Stimulated activated CD4-positive, alpha-beta T cell treated with anti-CD3 and anti-CD28 coated beads, Interleukin-15, amount 100 ng/mL, for 1 hour (primary cell): Measurements from ENCODE around the gene VGLL4.
A peak's percentile ranks its signal among the peaks of the same experiment; 100 is the strongest.

Experiments used
- DNase-seq, 2 donors: peaks; one replicate each; pipeline ENCODE4 v3.0.0-alpha.2; 2020; ENCODE audit warnings: low read depth in 1 of 2, low spot score in 1 of 2

VGLL4 gene

DNA sequence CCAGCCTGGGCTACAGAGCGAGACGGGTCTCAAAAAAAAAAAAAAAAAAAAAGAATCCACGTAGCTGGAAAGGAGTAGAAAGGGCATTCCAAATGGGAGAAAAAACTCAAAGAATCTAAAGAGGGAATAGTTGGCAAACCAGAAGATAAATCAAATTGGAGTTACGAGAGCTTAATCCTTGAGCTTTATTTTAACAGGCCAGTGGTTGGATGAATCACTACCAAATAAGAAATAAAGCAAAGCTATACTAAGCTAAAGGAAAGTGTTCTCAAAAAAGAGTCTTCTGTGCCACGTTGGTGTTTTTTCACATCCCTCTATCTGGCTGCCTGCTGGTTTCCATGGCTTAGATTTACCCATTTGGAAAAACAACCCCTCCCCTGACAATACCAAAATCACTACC is 14.0 kb downstream of the VGLL4 start:
- DNase-seq, result no peak

DNA sequence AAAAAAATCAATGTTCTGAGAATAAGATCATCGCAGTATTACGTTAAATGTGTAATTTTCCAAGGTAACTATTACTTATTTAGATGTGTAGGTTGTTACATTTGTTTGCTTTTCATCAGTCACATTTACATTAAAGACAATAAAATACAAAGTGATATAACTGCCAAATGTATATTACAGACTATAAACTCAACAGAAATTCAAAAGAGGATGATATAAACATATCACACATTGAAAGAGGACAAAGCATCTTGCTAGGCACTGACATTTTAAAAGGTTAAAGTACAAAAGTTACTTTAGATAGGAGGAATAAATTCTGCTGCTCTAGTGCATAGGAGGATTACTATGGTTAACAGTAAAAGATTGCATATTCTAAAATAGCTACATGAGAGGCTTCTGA is 16.1 kb downstream of the VGLL4 start:
- no peak for DNase-seq

DNA sequence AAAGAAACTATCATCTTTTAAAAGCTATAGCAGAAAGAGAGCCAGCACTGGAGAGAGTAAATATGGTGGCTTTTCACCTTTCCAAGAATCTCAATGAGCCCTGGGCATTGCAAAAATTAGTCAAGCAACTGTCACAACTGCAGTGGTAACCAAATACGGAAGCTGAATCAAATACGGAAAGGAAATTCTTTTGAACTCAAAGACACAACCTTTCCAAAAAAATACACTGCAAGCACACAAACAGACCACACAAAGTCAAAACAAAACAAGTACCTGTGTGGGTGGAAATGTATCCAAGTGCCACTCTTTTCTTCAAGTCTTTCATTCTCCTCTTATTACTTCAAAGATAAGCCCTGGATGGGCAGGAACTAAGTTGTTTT is 17.6 kb downstream of the VGLL4 start:
- DNase-seq, result no peak

DNA sequence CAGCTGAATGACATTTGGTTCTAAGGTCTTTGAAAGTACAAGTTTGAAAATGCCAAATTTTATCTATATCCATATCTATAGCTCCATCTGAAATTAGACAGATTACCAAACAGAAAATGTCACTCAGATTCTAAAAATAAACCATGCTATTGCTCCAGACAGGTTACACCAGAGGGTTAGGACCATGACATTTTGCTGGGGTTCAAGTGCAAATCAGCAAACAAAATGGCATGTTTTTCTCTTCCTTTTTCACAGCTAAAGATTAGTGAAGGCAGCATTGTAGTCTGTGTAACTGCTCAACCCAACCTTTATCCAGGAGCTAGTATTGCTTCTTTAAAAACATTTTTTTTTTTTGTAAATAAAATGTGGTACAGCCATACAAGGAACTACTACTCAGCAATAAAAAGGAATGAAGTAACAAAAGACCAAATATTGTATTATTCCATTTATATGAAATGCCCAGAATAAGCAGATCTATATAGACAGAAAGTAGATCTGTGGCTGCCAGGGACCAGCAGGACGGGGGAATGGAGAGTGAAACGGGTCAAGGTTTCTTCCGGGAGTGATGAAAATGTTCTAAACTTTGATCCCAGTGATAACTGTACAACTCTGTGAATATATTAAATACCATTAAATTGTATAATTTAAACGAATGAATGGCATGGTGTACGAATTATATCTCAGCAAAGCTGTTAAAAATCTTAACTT is 18.2 kb downstream of the VGLL4 start:
- DNase-seq, result no peak

DNA sequence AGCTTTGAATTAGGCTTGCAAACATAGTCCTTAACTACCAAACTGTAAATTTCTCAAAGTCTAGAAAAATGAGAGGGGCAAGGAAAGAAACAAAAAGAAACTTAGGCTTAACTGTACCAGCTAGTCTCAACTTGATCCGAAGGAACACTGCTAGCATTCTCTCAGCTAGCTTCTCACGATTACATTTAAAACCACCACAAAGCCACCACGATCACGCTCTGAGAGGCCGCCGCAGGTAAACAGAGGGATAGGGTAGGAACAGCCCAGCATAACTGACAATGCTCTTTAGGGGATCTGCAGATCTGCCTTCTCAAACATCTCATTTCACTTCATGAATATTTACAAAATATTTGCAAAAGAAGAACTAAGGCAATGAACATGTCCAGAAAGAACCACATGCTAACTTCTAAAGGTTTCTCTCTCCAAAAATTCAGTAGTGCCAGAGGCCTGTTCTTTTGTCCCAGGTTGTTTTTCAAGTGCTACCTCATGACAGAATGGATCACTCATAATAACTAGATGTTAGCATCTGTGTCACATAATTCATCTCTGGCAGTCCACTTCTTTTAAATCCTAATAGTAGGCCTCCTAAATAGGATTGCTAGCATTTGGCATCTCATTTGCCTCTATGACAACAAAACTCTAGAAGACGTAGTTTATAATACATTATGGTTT is 18.9 kb downstream of the VGLL4 start:
- no peak for DNase-seq

DNA sequence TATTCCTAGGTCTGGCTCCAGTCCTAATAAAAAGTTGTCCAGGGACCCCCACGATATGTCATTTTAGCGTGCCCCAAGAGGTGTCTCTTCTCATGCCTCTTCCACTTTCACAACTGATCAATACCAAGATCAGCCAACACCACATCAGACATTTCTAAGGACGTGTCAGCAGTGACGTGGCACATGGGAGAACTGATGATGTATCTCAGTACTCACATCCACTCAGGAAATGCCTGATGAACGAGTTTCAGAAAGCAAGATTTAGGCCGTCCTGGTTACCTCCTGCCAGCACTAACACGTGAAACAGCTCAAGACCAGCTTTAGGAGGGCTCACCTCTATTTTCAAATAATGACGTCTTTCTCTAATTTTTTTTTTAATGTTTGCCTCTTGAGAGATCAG is 19.6 kb downstream of the VGLL4 start:
- DNase-seq, result peak in 1 of 2 donors; percentile 29

DNA sequence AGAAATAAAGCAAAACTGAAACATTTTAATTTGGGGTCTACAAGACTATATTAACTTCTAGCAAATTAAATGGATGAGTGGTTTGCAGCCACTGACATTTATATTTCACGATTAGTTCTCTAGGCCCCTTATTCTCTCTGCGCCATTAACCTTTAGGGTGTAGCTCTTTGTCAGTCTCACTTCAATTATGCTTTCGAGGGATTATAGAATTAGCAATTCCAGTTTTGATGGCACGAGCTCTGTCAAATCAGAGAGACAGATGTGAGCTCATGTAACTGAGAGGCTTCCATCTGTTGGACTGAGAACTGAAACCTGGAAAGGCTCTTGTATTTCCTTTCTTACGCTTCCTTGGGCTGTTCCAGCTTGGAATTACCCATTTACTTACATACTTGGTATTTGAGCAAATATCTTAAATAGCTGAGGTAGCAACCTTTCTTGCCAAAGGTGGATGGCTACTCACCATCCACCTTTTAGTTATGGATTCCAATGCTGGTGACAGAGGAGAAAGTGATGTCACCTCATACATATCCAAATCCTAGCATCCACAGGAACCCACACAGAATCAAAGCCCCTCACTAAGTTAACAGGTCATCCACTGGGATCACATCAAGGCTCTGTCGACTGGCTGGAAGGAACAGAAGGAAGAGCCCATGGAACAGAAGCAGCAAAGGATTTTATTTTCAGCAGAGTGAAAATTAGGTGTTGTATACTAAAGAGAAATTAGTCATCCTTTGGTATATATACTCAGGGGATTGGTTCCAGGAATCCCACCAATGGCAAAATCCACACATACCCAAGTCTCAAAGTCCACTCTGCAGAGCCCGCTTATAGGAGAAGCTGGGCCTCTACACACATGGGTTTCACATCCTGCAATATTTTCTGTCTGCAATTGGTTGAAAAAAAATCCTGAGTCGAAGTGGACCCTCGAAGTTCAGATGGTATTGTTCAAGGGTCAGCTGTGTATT is 20.8 kb downstream of the VGLL4 start:
- DNase-seq, result no peak

DNA sequence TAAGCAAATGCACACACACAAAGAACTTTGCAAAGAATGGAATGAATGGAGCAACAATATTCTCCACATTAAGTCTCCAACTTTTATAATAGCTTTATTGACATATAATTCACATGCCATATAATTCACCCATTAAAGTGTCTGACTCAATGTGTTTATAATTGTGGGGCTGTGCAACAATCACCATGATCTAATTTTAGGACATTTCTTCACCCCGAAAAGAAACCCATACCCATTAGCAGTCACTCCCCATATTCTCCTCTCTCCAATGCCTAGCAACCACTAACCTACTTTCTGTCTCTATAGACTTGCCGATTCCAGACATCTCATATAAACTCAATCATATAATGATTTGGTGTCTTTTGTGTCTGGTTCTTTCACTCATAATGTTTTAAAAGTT is 22.6 kb downstream of the VGLL4 start:
- DNase-seq, result no peak

DNA sequence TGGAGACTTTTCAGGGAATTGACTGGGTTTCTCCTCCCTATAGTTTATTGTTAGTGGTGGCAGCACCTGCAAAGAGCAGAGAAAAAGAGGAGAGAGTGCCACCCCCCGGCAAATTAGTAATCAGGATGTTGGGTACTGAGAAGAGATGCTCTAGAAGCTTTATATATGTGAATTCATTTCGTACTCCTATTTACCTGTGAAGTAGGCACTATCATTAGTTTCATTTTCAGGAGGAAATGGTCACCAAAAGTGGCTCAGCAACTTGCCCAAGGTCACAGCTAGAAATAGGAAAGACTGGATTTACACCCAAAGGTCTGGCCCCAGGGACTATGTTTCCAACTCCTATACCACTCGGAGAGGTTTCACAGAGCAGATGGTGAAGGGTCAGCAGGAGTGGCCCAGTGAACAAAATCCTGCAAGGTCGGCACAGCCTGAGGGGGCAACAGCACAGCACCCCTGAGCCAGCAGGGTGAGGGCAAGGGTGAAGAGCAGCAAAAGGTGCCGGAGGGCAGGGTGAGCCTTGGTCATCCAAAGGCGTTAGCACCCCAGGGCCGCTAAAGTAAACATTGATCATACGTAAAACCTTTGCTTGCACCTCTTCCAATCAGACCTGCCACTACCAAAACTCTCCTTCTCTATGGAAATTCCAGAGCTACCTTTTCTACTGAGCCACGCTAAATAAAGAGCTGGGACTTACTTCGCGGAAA is 23.6 kb downstream of the VGLL4 start:
- no peak for DNase-seq

DNA sequence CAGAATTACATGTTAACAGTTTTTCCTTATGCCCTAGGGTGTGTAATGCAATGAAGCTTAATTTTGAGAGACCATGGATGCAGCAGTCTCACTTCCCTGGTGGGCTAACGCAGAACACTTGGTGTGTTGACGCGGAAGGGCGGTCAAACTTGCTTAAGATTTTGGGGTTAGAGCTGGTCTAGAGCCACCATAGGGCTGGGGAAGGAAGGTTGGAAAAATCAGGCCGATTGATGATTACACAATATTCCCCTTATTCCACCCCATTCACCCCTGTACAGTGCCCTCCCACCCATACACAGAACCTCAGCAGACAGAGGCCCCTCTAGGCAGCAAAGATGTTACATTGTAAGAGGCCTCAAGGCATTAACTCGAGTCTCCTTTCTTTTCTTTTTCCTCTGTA is 24.3 kb downstream of the VGLL4 start:
- no peak for DNase-seq

DNA sequence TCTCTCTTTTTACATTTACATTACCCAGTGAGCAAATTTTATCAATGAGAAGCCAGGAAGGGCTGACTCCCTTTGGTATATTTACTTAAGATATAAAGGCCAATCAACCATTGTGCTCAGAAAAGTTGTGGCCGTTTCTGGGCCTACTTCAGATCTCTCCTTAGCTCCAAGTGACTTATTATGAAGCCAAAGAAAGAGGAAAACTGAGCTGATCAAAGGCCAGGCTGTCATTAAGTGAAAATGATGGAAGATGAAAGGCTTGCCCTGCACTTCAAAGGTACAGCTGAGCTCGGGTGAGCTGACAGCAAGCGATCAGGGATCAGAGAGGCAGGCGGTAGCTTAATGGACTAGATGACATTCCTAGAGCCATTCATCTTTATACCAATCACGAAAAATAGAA is 24.8 kb downstream of the VGLL4 start:
- no peak for DNase-seq

DNA sequence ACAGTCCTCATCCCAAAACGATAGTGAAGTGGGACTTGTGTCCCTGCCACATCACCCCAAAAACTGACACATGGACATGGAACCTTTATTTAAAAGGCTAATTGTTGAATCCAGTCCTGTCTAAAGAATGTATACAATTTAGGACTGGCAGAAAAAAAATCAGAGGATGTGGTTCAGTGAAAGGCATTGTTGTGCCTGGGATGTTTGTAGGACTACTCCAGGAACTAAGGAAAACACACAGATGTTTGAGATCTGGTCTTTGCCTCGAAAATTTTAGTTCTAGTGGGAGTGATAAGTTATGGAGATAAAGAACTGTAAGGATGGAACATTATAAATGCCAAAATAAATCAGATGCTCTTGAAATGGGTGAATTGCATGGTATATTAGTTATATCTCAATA is 27.2 kb downstream of the VGLL4 start:
- DNase-seq, result no peak

DNA sequence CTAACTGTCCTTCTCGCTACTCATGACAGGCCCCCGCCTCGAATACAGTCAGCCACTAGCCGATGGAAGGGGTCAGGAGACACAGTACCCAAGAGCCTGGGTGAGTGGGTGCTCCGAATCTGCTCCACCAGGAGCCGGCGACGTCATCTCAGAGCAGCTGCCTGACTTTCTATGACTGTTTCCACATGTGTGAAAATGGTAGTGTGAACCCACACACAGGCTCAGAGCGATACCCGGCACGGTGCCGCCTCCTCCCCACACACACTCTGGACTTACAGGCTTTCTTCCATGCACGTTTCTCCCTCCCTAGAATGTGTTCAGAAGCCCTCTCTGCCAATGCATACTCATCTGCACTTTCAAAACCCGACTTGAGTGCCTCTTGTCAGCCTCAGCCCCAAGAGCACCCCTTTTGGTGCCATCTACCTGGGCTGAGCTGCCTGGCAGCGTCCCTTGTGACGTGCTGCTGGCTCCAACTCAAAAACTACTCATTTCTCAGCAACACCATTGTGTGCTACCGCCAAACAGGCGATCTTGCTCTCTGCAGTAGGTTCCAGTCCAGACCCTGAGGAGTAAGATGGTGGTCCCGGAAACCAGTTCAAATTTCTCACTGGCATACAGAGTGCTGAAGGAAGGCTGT is 29.7 kb downstream of the VGLL4 start:
- no peak for DNase-seq

DNA sequence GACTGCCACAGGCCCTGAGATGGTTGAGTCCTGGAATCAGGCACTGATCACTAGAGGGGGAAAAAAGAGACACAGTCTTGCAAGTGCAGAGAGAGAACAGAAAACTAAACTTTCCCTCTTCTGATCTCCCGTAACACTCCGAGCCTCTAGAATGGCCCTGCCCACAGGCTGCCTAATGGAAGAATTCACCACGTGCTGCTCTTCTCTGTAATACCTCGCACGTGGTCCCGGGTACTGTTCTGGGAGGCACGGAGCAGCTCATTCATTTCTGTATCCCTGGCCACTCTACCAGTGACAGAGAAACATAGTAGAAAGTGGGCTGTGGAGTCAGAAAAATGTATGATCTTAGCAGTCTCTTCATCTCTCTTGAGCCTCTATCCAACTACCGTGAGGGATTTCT is 30.4 kb downstream of the VGLL4 start:
- DNase-seq, result no peak

DNA sequence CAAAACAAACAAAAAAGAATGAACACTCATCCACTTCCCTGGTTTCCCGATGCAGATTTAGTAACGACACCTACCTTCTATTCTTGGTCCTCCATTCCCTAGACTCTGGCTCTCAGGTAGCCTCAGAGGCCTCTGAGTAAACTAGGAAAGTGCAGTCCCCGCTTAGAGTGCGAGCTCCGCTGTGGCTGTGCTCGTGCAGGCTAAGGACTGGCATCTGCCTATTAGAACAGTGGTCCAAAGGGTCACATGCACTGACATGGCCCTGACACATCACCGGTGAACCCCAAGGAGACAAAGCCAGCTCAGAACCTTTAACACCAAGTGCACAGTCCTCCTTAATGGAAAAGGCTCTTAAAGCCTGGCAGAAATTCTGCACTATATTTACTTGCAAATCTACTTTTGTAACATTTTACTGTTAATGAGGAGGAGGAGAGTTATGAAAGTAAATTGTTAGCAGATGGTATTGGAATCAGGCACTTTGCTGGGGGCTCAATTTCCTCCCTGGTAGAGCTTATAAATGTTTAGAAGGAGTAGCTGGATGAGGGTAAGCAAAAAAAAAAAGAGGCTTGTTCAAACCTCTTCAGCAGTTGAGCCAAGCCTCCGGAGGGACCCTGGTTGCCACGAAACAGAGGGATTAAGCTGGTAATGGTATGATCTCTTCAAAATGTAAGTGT is 31.1 kb downstream of the VGLL4 start:
- DNase-seq, result no peak

DNA sequence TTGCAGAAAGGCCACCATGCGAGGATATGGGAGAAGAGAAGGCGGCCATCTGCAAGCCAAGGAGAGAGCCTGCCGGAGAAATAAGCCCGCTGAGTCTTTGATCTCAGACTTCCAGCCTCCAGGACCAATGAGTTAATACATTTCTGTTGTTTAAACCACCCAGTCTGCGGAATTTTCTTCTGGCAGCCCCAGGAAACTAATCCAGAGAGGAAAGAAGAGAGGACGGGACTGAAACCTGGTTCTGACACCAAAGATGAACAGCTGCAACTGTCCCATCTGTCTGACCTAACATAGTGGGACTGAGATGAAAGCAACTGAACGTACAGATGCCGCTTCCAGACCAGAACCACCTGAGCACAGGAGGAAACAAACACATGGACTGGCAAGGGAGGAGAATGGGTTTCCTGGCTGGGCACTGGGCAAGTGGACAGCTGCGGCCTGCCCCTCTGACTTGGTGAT is 32.3 kb downstream of the VGLL4 start:
- no peak for DNase-seq

DNA sequence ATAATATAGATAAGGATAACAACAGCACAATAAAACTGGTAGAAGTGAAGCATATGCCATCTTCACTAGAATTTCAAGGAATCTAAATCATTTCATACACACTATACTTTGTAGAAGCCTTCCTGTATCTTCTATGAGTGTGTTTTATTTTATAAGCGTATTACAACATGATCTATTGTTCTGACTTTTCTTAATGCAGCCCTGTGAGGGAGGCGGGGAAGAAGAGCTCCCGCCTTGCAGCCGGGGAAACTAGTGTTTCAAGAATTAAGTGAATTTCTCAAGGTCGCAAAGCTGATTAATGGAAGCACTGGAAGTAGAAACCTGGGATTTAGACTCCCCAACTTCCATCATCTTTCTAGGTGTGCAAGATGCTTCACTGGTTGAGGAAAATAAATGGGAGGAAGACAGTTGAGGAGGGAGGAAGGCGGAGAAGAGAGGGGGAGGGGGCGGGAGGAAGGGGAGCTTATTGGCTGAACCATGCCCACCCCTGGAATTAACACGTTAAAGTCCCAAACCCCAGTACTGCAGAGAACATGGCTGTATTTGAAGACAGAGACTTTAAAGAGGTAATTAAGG is 32.9 kb downstream of the VGLL4 start:
- no peak for DNase-seq

DNA sequence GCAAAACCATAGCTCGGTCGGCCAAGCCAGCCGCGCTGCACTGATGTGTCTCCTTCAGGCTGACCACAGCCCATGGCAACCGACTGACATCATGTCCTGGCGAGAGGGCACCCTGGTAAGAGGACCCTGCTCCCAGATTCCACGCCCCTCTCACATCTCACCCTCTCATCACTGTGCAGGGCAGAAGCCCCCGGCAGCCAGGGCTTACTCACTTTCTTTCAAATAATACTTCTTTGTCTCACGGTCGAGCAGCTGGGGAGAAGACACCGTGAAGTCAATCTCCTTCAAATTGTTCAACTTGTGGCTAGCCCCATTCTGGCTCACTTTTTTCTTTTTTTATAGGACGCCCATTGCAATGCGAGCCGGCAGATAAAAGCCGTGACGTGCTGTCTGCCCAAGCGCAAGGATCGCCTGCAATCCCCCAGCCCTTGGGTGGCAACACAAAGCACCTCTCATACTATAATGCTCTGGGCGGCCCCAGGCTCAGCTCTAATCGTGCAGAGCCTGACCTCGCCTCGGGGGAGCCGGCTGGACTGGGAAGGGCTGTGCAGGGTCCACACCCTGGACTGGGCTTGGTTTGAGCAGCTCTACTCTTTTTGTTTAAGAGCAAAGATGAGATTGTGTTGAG is 33.6 kb downstream of the VGLL4 start:
- DNase-seq, result no peak

DNA sequence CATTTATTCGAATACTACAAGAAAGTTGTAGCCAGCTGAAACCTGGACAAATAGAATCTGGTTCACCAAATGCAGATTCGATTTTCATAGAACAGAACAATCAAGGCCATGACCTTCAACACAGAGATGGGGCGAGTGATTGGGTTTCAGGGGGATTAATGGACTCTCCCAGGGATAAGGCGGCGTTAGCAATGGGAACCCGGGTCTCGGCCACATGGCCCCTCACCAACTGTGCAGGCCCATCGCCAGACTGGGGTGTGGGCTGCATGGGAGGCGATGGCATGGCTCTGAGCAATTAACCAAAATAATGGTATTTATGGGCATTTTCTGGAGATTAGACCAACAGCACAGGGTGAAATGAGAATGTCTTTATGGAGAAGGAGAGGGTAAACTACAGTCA is 34.2 kb downstream of the VGLL4 start:
- no peak for DNase-seq
